Brain microvascular endothelial cell (primary cell): ENCODE measurements around the gene PCDHGC3.

Source experiments
- DNase-seq: peaks from one replicate; pipeline ENCODE4 v3.0.0-alpha.2; 2020
- H3K27ac ChIP-seq: fragments of 250-450 bp; sonication (Bioruptor Pico); 2 replicates; pipeline ENCODE4 v1.5.1; 2020; ENCODE audit warnings: mild to moderate bottlenecking, moderate library complexity
- H3K27me3 ChIP-seq: fragments of 250-450 bp; sonication (Bioruptor Pico); replicated peaks from 2 replicates; pipeline ENCODE4 v1.5.1; 2020; ENCODE audit warnings: mild to moderate bottlenecking
- H3K36me3 ChIP-seq: fragments of 250-450 bp; sonication (Bioruptor Pico); replicated peaks from 2 replicates; pipeline ENCODE4 v1.5.1; 2020; ENCODE audit warnings: mild to moderate bottlenecking
- H3K4me3 ChIP-seq: 2 replicates; pipeline ENCODE4 v1.5.1; 2011; ENCODE audit warnings: low read depth, mild to moderate bottlenecking, control low read depth, low read length, moderate library complexity
- in situ Hi-C: cut with HindIII; loops from 2 replicates; pipeline ENCODE4 v1.10.0; 2017; ENCODE audit warnings: low sequenced_read_pairs, low pct_ligation_motif_present
- TF ChIP-seq, protein P1 (sequence below): IDR thresholded peaks from 2 replicates; pipeline ENCODE4 v1.5.1; 2011; ENCODE audit warnings: low read depth, mild to moderate bottlenecking, moderate library complexity, low read length, control low read depth, inconsistent platforms; ENCODE audit errors: missing control alignments

PCDHGC3 gene

DNA sequence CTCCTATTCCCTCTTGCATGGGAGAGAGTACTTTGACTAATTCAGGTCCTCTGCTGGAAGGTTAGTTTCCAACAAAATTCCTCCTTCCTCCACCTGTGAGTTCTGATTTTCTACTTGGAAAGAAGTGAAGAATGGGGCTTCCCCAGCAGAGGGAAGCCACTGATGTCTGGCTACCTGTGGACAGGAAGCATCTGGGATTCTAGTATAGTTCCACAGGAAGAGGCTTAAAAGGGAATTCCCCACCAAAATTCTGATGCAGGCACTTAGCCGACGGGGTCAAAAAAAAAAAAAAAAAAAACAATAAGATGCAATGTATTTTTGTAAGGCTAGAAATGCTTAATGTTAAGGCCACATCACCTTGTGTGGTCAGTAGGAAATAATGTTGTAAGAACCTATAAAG is 46.5 kb downstream of the PCDHGC3 start:
- Histone ChIP-seq H3K27ac (peak overlapping the region; percentile 87), H3K27me3 (no peaks in the 10 kb centered on the region), H3K4me3 (no peak overlapping the region), H3K36me3 (peaks cover 23% of the 10 kb centered on the region)
- TF ChIP-seq, protein P1, sequence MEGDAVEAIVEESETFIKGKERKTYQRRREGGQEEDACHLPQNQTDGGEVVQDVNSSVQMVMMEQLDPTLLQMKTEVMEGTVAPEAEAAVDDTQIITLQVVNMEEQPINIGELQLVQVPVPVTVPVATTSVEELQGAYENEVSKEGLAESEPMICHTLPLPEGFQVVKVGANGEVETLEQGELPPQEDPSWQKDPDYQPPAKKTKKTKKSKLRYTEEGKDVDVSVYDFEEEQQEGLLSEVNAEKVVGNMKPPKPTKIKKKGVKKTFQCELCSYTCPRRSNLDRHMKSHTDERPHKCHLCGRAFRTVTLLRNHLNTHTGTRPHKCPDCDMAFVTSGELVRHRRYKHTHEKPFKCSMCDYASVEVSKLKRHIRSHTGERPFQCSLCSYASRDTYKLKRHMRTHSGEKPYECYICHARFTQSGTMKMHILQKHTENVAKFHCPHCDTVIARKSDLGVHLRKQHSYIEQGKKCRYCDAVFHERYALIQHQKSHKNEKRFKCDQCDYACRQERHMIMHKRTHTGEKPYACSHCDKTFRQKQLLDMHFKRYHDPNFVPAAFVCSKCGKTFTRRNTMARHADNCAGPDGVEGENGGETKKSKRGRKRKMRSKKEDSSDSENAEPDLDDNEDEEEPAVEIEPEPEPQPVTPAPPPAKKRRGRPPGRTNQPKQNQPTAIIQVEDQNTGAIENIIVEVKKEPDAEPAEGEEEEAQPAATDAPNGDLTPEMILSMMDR, result no peak
- no peak for DNase-seq
- in situ Hi-C loops, result loop anchor here (25.0 kb wide), 1 partner anchor 110 kb away; the partner anchor contains the start of genes PCDHGA10, PCDHGA11, PCDHGA9 and PCDHGB6

GRCh38 chr5:141523991-141524390 is 48.2 kb downstream of the PCDHGC3 start:
- Histone ChIP-seq H3K36me3 (peaks cover 30% of the 10 kb centered on the region), H3K4me3 (no peak overlapping the region), H3K27me3 (no peaks in the 10 kb centered on the region), H3K27ac (peak overlapping the region; percentile 51)
- DNase-seq, result no peak
- TF ChIP-seq, protein P1, result no peak
- in situ Hi-C loops, result loop anchor here (25.0 kb wide), 1 partner anchor 112 kb away; the partner anchor contains the start of genes PCDHGA10, PCDHGA11, PCDHGA9 and PCDHGB6

DNA sequence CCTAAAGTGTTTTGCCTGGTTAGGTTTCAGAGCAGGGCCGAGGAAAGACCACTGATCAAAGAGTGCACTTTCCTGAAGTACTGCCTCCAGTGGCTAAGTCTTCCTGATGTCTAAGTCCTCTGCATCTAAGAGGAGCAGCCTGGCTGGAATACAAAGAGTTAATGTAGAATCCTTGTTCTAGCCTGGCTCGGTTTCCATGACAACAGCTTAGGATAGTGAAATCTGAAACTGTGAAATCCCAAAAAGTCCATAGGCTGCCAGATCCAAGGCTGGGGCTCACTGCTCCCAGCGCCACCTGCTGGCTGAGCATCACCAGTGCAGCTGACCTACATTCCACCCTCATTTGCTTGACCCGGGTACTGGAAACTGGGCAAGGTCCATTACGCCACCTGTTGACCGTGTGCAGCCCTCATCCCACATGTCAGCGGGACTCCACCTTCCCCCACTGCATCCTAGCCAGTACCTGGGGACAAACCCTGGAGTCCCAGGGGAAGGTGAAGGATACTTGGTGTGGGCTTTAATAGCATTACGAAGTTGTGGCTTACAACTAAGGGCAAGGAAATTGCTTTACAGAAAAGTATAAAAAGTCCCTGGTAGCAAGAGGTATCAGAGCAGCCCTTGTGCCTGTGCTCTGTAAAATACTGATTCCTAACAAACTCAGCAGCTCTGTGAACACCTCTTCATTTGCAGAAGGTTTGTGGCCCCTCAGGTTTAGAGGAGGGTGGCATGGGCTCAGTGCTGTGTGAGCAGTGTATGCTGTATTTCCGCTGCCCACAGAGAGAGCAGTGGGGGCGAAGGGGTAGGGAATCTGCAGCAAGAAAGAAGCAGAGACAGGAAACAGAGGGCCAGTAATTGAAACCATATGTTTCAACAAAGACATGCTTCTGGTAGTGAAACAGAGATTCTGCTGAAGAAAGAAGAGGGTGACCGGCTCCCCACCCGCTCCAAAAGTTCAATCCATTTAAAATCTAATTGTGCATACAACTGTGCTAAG is 49.1 kb downstream of the PCDHGC3 start:
- H3K27ac ChIP-seq, result peak overlapping the region; percentile 51
- no peak overlapping the region for H3K4me3 ChIP-seq
- in situ Hi-C loops, result loop anchor here (25.0 kb wide), 1 partner anchor 113 kb away; the partner anchor contains the start of genes PCDHGA10, PCDHGA11, PCDHGA9 and PCDHGB6
- peak; percentile 98 for DNase-seq
- H3K36me3 ChIP-seq, result peaks cover 30% of the 10 kb centered on the region
- TF ChIP-seq, protein P1, result peak; percentile 100
- H3K27me3 ChIP-seq, result no peaks in the 10 kb centered on the region

- no peaks in the 10 kb centered on the region for H3K27me3 ChIP-seq
- H3K4me3 ChIP-seq, result no peak overlapping the region
- in situ Hi-C loops, result no loop called here
- DNase-seq, result no peak
- H3K36me3 ChIP-seq, result peaks cover 29% of the 10 kb centered on the region
- TF ChIP-seq, protein P1, result no peak
- H3K27ac ChIP-seq, result peak overlapping the region; percentile 51
These were observed 49.9 kb downstream of the PCDHGC3 start for GRCh38 chr5:141525653-141526052.

- H3K4me3 ChIP-seq, result no peak overlapping the region
- no peak for DNase-seq
- in situ Hi-C loops, result no loop called here
- no peaks in the 10 kb centered on the region for H3K27me3 ChIP-seq
- TF ChIP-seq, protein P1, result no peak
- peaks cover 33% of the 10 kb centered on the region for H3K36me3 ChIP-seq
- no peak overlapping the region for H3K27ac ChIP-seq
These were observed 51.7 kb downstream of the PCDHGC3 start for GRCh38 chr5:141527426-141527825.
